Fibroblast of the aortic adventitia (primary cell): ENCODE results near the gene FZD1. TPM values are rescaled to one million over a fixed set of nuclear protein-coding genes. Genes with fewer than 3 reads are reported as not detected.
A peak's percentile ranks its signal among the peaks of the same experiment; 100 is the strongest.

Experiments used
- DNase-seq: peaks from one replicate; pipeline ENCODE4 v3.0.0-alpha.2; 2010; ENCODE audit warnings: low read depth
- H3K4me3 ChIP-seq: 2 replicates; pipeline ENCODE4 v1.5.1; 2011; ENCODE audit warnings: low read depth, mild to moderate bottlenecking, control low read depth, low read length, moderate library complexity
- CTCF ChIP-seq: IDR thresholded peaks from 2 replicates; pipeline ENCODE4 v1.5.1; 2011; ENCODE audit warnings: mild to moderate bottlenecking, low read length, control low read depth, inconsistent platforms; ENCODE audit not compliant: insufficient read depth
- total RNA-seq: library from RNA; depleted of rRNA; stranded (reverse); fragments of >200 nt; gene quantifications from 2 replicates; pipeline ENCODE4 v1.2.3, GENCODE V29; 2012; ENCODE audit warnings: low replicate concordance

FZD1 gene
- total RNA-seq, 1 donor: 28.7 TPM

GRCh38 chr7:91243591-91244301 lies 20.5 kb upstream of the FZD1 start:
- peak; percentile 26 for DNase-seq
- no peak for TF ChIP-seq CTCF
- H3K4me3 ChIP-seq: no peak overlapping the region

- no peak overlapping the region for H3K4me3 ChIP-seq
- DNase-seq: no peak
- peak; percentile 17 for TF ChIP-seq CTCF
Measured at GRCh38 chr7:91247500-91247899, 16.7 kb upstream of the FZD1 start.

- no peak for DNase-seq
- H3K4me3 ChIP-seq: no peak overlapping the region
- TF ChIP-seq CTCF: no peak
Measured at GRCh38 chr7:91248996-91249395, 15.2 kb upstream of the FZD1 start.

- TF ChIP-seq CTCF: no peak
- DNase-seq: peak; percentile 68
- no peak overlapping the region for H3K4me3 ChIP-seq
Measured at GRCh38 chr7:91249506-91250233, 14.6 kb upstream of the FZD1 start.

GRCh38 chr7:91250706-91251105 lies 13.5 kb upstream of the FZD1 start:
- no peak for TF ChIP-seq CTCF
- no peak for DNase-seq

GRCh38 chr7:91251877-91252276 lies 12.4 kb upstream of the FZD1 start:
- H3K4me3 ChIP-seq: no peak overlapping the region
- no peak for TF ChIP-seq CTCF
- DNase-seq: no peak

More at GRCh38 chr7:91250706-91251105, 13.5 kb upstream of the FZD1 start:
- no peak overlapping the region for H3K4me3 ChIP-seq
